Erythroblast (primary cell): ENCODE measurements around the gene FLRT2.

Source experiments
- GATA1 ChIP-seq: IDR thresholded peaks from 2 replicates; pipeline ENCODE4 v1.6.1; 2011; ENCODE audit warnings: low read depth, mild to moderate bottlenecking, control low read depth, low read length, moderate library complexity
- POLR2A ChIP-seq: IDR thresholded peaks from 2 replicates; pipeline ENCODE4 v1.6.1; 2011; ENCODE audit warnings: mild to moderate bottlenecking, low read length

DNA sequence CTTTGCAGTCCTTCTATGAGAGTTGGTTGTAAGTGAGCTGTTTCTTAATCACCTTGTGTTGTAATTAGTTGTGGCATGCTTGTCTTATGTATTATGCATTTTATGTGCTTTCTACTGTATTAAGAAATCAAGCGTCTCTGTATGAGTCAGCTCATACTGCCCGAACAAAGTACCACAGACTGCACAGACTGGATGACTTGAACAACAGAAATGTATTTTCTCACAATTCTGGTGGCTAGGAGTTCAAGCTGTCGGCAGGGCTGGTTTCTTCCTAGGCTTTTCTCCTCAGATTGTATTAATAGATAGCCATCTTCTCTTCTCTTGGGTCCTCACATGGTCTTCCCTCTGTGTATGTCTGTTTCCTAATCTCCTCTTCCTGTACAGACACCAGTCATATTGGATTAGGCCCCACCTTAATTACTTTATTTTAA, 77.7 kb downstream of the FLRT2 start:
- no peak for TF ChIP-seq POLR2A
- TF ChIP-seq GATA1: no peak
